ENCODE results near the gene KCNJ18.
"Not testable (repeated sequence)": the region's sequence is repeated elsewhere in the genome, so short reads cannot be mapped to it uniquely, and the experiment has no call there.

The KCNJ18 gene

DNA sequence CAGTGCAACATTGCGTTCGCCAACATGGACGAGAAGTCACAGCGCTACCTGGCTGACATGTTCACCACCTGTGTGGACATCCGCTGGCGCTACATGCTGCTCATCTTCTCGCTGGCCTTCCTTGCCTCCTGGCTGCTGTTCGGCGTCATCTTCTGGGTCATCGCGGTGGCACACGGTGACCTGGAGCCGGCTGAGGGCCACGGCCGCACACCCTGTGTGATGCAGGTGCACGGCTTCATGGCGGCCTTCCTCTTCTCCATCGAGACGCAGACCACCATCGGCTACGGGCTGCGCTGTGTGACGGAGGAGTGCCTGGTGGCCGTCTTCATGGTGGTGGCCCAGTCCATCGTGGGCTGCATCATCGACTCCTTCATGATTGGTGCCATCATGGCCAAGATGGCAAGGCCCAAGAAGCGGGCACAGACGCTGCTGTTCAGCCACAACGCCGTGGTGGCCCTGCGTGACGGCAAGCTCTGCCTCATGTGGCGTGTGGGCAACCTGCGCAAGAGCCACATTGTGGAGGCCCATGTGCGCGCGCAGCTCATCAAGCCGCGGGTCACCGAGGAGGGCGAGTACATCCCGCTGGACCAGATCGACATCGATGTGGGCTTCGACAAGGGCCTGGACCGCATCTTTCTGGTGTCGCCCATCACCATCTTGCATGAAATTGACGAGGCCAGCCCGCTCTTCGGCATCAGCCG, 10.8 kb downstream of the KCNJ18 start:
- not testable (repeated sequence) for DNase-seq (ENCODE audit: low spot score)

DNA sequence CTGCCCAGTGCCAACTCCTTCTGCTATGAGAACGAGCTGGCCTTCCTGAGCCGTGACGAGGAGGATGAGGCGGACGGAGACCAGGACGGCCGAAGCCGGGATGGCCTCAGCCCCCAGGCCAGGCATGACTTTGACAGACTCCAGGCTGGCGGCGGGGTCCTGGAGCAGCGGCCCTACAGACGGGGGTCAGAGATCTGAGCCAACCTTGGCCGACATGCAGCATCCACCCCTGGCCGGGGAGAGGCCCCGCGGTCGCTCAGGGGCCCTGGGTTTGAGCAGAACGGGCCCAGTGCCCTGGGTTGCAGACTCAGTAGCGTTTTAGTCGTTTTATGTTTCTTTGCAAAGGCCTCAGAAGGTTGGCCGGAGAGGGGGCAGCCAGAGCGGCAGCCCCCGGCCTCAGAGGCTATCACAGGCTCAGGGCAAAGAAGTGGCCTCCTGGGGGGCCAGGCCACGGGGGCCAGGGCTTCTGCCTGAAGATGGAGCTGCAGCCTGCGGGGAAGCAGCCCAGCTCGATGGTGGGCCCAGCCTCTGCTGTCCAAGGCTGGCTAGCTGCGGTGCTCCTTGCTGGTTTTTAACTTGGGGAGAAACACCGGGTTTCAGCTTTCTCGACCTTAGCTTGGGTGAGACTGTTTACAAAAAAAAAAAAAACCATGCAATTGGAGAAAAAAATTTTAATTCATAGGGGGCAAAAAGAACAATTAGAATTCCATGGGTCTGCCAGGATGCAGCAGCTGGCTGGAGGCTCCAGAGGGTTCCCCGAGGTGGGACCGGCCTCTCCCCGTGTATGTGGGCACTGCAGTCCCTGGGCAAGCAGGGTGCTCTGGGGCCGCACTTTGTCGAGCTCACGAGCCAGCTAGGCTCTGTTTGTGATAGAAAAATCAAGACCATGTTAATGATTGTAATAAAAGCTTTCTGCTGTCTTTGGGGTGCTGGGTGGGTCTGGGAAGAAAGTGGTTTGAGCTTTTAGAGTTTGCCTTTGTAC, 11.9 kb downstream of the KCNJ18 start:
- DNase-seq (ENCODE audit: low spot score), result not testable (repeated sequence)

DNA sequence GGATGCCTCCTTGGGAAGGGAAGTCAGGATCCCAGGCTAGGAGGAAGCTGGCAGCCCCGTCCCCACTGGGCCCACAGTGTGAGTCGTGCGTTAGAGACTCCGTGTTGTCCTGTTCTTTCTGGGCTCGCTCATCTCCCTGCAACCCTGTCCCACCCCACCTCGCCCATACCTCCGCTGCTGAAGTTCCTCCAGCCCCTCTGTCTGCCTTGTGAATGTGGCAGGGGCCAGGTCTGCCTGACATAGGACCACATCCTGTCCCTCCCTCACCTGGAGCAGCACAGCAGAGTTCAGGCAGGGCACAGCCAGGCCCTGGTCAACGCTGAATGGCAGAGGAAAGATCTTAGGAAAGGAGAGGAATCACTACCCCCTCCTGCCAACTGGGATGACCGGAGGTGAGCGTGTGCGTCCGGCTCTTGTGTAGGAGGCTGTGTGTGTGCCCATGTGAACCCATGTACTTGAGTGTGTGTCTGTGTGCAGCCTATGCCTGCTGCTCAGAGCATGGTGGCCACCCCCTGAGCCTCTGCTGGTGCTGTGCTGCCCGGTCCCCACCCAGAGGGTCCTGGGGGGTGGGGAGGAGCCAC, 12.8 kb downstream of the KCNJ18 start:
- DNase-seq (ENCODE audit: low spot score), result no peak

DNA sequence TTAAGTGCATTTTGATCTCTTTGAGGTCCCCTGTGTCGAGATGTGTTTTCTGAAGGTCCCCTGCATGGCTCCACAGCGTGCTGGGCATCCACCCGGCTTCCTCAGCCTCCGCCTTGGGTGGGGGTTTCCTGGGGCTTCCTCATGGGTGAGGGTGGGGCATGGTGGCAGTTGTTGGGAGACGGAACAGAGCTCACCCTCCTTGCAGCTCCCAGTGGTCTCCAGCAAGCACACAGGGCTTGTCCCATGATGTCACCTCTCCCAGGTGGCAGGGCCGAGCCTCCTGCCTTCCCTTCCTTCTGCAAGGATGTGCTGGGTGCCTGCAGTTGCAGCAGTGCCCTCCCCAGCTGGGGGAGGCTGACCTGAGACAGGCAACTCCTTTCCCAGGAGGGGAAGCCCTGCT, 13.4 kb downstream of the KCNJ18 start:
- DNase-seq (ENCODE audit: low spot score), result not testable (repeated sequence)

DNA sequence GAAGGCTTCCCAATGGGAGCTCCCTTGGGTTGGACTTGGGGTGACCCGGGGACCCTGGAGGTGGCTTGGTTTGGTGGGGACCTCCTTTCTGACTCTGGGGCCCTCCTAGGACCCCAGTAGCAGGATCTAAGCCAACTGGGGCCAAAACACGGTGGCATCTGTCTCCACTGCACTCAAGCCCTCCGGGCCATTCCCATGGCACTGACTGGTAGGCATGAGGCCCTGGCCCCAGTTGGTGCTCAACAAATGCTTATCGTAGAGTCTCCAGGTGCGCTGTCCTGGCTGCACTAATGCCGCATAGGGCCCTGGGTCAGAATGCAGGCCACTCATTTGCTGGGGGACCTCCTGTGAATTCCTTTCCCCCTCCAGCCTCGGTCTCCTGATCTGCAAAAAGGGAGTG, 14.2 kb downstream of the KCNJ18 start:
- DNase-seq (ENCODE audit: low spot score), result not testable (repeated sequence)

DNA sequence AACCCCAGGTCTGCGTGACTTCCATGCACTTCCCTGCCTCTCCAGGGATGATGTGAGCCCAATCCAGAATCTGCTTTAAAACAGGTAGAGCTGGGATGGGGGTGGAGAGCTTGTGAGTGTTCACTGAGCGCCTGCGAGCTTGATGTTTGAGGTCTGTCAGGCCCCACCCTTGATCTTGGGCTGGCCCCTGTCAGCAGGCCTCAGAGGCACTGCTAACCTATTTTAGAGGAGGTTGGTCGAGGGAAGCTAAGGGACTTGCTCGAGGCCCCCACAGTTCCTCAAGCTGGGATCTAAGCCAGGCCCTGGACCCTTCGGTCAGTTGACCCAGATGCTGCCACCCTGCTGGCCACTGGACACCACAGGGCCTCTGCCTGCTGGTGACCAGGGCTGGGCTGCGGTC, 14.8 kb downstream of the KCNJ18 start:
- DNase-seq (ENCODE audit: low spot score), result not testable (repeated sequence)

DNA sequence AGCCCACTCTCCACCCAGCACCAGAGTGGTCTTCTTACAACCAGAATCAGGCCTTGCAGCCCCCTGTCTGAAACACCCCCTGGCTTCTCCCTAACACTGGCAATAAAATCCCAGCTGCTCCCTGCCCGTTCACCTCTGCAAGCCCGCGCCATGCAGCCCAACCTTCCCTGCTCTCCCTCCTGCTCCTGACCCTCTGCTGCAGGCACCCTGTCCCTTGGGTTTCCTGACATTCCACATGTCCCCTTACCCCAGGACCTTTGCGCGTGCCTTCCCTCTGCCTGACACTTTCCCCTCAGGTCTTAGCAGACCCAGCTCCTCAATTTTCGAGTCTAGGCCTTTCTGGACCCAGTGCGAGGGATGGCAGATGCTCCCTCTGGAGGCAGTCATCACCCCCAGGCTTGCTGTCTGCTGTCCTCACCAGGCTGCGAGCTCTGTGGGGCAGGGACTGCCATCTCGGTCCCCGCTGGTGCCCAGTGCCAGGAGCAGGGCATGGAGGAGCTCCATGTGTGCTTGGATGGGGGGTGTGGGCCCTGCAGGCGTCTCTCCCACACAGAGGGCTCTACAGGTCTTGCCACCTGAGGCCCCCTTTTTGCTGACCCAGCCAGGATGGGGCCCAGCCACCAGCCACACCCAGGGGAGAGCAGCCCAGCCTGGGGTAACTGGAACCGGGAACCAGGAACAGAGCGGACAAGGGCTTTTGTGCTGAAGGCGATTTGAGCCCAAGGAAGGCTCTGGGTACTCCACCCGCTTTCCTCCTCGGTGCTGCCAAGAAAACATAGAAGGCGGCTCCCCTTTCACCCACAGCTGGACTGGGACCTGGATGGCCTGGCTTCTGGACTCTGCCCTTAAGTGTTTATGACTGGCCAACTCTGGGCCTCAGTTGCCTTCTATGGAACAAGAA, 15.6 kb downstream of the KCNJ18 start:
- DNase-seq (ENCODE audit: low spot score), result not testable (repeated sequence)

DNA sequence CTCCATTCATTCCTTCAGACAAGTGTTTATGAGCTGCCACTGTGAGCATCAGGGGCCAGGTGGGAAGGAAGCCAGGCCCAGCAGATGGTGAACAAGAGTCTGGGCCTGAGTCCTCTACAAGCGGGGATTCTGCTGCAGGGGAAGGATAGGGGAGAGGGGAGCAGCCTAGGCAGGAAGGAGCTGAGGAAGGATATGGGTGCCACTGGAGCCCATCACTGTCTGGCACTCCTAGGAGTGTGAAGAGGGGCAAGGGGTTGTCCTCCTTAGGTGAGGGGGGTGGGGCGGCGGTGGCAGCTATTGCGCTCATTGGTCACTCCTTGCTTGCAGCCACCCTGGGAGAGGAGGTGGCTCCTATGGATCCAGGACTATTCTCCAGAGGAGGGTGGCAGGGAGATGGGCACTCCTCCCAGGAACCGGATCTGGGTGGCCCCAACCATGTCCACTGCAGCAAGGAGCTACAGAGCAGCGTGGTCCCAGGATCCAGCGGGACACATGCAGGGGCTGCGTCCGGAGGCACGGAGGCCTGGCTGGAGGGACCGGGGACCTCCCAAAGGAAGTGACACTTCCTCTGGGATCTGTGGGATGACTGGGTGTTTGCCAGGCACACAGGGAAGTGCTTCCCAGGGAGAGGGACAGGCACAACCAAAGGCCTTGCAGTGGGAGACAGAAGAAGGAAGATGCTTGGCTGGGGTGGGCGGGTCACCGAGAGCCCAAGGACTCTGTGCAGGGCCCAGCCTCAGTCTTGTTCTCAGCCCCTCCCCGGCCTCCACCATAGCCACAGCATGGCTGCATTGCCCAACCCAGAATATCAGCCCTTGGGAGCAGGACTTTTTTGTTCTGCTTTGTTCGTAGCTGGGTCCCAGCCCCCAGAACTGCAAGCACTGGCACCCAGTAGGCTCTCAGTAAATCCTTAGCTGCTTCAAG, 16.6 kb downstream of the KCNJ18 start:
- not testable (repeated sequence) for DNase-seq (ENCODE audit: low spot score)

DNA sequence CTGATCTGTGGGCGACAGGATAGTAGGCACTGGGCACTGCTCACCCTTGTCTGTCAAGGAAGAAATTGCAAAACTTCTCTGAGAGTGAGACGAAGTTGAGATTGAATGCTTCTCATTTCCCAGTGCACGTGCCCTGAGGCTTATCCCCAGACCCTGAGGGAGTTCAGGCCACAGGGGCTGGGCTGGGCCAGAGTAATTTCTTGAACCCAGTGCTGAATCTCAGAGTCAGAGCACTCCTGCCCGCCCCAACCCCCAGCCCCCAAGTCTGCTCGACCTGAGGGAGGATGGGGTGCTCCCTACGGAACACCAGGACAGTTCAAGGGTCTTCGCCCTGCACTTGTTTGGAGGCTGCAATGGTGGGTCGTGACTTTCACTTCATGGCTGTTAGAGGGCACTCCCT, 17.7 kb downstream of the KCNJ18 start:
- DNase-seq (ENCODE audit: low spot score), result not testable (repeated sequence)

DNA sequence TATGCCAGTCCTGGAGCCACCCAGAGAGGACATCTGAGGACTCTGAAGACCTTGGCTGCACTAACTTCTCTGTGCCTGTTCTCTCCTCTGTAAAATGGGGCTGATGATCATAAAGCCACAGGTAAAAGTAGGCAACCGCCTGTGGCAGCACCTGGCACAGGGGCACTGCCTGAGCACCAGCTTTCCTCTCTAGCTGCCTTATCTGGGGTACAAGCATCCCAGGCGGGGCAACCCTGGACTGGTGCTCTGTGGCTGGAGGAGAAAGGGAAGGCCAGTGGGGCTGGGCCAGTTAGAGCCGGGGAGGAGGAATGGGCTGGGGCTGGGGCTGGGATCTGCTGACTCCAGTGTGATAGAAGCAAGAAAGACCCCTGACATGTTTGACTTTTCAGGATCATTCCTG, 18.2 kb downstream of the KCNJ18 start:
- not testable (repeated sequence) for DNase-seq (ENCODE audit: low spot score)

DNA sequence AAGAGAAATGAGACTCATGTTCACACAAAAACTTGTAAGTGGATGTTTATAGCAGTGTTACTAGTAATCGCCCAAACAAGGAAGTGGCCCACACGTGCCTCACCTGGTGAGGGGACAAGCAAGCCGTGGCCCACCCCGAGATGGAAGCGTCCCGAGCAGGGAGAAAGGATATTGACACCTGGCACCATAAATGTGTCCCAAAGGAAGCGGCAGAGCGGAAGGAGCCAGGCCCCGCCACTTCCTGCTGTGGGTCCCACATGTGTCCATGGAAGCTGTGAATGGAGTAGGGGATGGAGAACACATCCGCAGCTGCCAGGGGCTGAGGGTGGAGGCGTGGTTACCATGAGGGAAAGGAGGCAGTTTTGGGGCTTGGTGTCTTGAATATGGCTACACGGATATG, 18.9 kb downstream of the KCNJ18 start:
- DNase-seq (ENCODE audit: low spot score), result no peak

DNA sequence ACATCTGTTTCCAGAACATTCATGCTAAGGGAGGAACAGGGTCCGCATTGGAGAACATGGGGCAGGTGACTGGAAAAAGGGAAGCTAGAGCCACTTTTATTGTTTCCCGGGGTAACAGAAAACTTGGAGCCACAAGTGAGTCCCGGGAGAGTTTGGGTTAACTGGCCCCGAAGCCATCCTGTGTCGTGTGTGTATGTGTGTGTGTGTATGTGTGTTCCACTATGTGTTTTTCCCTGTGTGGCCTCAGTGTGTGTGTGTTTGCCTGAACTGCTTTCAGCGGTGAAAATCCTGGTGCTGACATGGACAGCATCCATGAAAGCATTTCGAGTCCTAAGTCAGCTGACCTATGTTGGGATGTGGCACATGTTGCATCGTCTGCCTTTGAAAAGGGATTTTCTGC, 20.7 kb downstream of the KCNJ18 start:
- DNase-seq (ENCODE audit: low spot score), result not testable (repeated sequence)

DNA sequence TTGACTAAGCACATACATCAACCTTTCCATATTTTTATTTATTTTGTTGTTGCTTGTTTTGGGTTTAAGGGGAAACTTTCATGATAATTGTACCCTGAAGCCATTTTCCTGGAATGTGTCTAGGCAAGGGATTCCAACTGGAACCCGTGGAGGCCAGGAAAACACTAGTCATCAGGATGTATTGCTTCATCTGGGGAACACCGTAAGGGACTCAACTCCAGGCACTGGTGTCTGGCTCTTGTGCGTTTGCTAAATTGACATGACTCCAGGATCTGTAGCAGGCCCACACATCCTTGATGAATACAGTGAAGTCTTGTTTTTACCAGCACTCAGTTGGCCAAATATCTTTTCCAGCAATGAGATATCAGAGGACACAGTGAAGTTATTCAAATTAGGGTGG, 21.3 kb downstream of the KCNJ18 start:
- not testable (repeated sequence) for DNase-seq (ENCODE audit: low spot score)

DNA sequence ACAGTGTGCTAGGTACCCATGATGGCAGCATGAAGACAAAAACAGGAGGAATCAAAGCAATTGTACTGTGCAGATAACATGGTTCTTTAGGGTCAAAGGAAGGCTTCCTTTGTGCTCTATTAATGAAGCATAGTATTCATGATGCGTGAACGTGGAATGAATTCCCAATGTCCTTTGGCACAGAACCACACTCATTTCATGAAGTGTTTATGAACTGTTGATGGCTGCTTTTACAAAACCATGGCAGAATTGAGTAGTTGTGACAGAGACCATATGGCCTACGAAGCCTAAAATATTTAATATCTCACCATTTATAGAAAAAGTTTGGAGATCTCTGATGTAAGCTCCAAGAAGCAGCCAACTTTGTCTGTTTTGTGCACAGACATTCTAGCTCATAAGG, 22.4 kb downstream of the KCNJ18 start:
- DNase-seq (ENCODE audit: low spot score), result not testable (repeated sequence)

DNA sequence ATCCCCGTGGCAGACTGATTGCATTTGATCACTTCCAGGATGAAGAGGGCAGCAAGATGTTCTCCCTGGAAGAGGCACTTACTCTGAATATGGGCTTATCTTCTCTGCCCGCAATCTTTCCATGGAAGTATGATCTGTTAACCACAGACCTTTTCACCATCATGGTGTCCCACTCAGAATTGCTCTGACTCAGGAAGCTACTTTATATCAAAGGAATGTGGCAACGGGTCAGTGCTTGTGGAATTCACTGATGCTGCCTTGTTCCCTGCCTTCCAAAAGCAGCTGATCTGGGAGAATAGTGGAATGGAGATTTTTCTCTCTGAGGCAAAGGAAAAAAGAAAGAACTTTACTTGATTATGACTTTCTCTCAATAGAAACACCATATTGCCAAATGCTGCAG, 23.6 kb downstream of the KCNJ18 start:
- DNase-seq (ENCODE audit: low spot score), result not testable (repeated sequence)

DNA sequence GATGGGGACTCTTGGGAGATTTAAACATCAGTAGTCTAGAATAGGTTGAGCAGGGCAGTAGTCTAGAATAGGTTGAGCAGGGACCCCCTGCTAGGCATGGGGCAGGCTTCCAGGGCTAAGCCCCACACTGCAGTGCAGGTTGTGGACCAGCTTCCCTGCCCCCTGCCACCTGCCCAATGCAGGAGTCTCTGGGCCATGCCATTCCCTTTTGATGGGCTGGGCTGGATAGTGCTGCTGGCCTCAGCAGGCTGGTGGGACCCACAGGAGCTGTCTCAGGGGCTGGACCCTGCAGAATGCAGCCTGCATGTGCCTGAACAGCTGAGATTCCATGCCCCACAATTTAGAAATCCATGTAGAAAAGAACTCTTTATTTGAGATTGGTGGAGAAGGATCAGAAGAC, 26.6 kb downstream of the KCNJ18 start:
- not testable (repeated sequence) for DNase-seq (ENCODE audit: low spot score)

DNA sequence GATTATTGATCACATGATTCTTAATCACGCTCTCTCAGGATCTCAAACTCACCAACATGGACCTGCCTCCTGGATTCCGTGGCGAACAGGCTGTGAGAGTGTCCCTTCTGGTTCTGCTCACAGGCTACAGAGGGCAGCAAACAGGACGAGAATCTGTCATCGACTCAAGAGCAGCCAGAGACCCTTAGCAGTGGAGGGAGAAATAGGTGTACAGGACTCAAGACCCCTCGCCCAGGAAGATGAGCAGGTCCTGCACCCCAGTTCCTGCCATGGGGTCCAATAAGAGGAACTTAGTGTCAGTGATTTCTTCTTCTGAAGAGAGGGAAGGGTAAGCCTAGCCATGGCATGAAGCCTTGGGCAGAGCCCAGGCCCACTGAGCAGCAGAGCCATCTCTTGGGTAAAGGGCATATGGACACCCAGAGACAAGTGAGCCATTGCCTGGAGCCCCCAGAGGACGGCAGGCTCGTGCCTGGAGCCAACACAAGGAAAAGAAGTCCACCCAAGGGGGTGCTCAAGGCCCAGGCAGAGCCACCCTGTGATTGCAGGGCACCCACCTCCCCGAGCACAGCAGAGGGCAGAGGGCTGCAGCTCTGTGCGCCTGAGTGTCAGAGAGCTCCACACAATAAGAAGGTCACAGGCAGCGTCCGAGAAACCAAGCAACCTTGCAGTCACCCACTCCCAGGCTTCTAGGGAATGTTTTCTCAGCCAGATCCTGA, 27.3 kb downstream of the KCNJ18 start:
- not testable (repeated sequence) for DNase-seq (ENCODE audit: low spot score)

DNA sequence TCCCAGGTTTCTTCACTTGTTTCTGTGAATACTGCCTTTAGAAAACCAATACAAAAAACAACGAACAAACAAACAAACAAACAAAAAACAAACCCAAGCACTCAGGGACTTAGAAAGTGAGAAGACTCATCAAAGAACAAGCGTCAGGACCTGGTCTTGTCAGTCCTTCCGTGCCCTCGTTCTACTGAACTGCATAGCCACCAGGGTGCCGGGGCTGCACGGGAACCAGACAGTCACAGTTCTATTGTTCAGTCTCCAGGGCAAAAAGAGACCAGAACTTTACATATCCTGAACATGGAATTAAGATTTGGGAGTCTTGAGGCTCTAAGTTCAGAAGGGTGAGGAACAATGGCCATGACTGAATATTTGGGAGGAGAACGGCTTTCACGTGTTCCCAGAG, 28.2 kb downstream of the KCNJ18 start:
- not testable (repeated sequence) for DNase-seq (ENCODE audit: low spot score)

DNA sequence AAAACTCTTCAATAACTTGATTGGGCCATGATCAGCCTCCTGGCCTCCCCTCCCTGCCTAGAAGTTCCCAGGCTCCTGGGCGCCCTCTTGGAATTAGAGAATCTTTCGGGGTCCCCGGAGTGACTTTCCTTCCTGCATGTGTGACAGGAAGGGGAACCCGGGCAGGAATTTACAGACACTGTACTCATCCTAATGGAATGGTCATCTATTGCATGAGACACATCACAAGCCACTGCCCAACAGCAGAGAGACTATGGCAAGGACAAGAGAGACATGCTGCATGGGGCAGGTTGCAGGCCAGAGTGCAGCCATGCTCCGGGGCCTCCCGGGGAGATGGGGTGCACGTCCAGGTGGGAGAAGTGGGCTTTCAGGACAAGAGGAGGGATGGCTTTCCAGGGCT, 29.9 kb downstream of the KCNJ18 start:
- DNase-seq (ENCODE audit: low spot score), result not testable (repeated sequence)

All from kidney capillary endothelial cell (primary cell).